Lung (tissue), 12 donors: ENCODE results near the gene DNAJB6. TPM values are rescaled to one million over a fixed set of nuclear protein-coding genes. Genes with fewer than 3 reads are reported as not detected.

ENCODE experiments used
- ATAC-seq: fragments of 200-7000 bp; cut with Tn5 transposase; one replicate; pipeline ENCODE4 v1.9.1; 2020; ENCODE audit warnings: moderate number of reproducible peaks; ENCODE audit not compliant: insufficient read depth, low FRiP score
- DNase-seq, 3 donors: peaks; one replicate each; pipeline ENCODE4 v3.0.0-alpha.2; 2013 to 2017
- H3K27ac ChIP-seq, 2 donors: one replicate each; pipeline ENCODE4 v1.5.1; 2013; ENCODE audit warnings: mild to moderate bottlenecking in 2 of 2, moderate library complexity in 2 of 2, control low read depth in 1 of 2, inconsistent platforms in 1 of 2, low read depth in 1 of 2, low read length in 1 of 2
- H3K27me3 ChIP-seq, 3 donors: one replicate each; pipeline ENCODE4 v1.5.1; 2013; ENCODE audit warnings: low read length in 2 of 3; ENCODE audit not compliant: control insufficient read depth in 3 of 3, insufficient read depth in 3 of 3
- H3K36me3 ChIP-seq, 4 donors: one replicate each; pipeline ENCODE4 v1.5.1; 2013; ENCODE audit warnings: low read length in 4 of 4, mild to moderate bottlenecking in 1 of 4, moderate library complexity in 1 of 4; ENCODE audit not compliant: control insufficient read depth in 4 of 4, insufficient read depth in 4 of 4
- H3K4me1 ChIP-seq, 5 donors: one replicate each; pipeline ENCODE4 v1.5.1; 2013; ENCODE audit warnings: low read length in 5 of 5, mild to moderate bottlenecking in 2 of 5, moderate library complexity in 1 of 5; ENCODE audit not compliant: control insufficient read depth in 5 of 5, insufficient read depth in 5 of 5
- H3K4me3 ChIP-seq: one replicate; pipeline ENCODE4 v1.5.1; 2013; ENCODE audit warnings: mild to moderate bottlenecking, control low read depth, moderate library complexity
- H3K9ac ChIP-seq, 2 donors: one replicate each; pipeline ENCODE4 v1.5.1; 2013; ENCODE audit warnings: low read length in 2 of 2, control low read depth in 1 of 2; ENCODE audit not compliant: insufficient read depth in 1 of 2
- H3K9me3 ChIP-seq, 4 donors: one replicate each; pipeline ENCODE4 v1.5.1; 2013; ENCODE audit warnings: low read length in 3 of 4, mild to moderate bottlenecking in 1 of 4, moderate library complexity in 1 of 4; ENCODE audit not compliant: control insufficient read depth in 4 of 4, insufficient read depth in 3 of 4
- CTCF ChIP-seq: IDR thresholded peaks from 2 replicates; pipeline ENCODE4 v1.5.1; 2012; ENCODE audit warnings: mild to moderate bottlenecking; ENCODE audit errors: control extremely low read depth, extremely low read depth
- WGBS, 2 donors: extraction: QIAGEN DNeasy Blood & Tissue Kit; methylation state at CpG; one replicate each; pipeline ENCODE4 v1.1.7; 2013; 5-methylcytosine and 5-hydroxymethylcytosine counted together
- polyA plus RNA-seq, 2 donors: library from polyadenylated mRNA; stranded (reverse); fragments of 200-250 nt; gene quantifications; one replicate each; pipeline ENCODE4 v1.2.1, GENCODE V29; 2013
- total RNA-seq, 2 donors: library from RNA; depleted of rRNA in 1 of 2; stranded (reverse); fragments of >200 nt in 1 of 2; gene quantifications; one replicate each; pipeline ENCODE4 v1.2.1, GENCODE V29; 2014 to 2021
- donor health status: control.
- donor health status: control.
- donor health status: Bipolar disorder and iron deficiency.
- donor health status: healthy.
- donor health status: DM: yes; HTN: yes; CAD: no.

Gene DNAJB6
- total and polyA plus RNA-seq, 4 donors = 58.1 to 117 (median 83.0) TPM

- Histone ChIP-seq H3K27me3 (peaks cover 0 to 3% (median 0%) of the 10 kb centered on the region in 3 donors), H3K36me3 (no peaks in the 10 kb centered on the region), H3K27ac (no peak overlapping the region), H3K4me3 (no peak overlapping the region), H3K9me3 (peaks cover 0 to 3% (median 0%) of the 10 kb centered on the region in 4 donors), H3K9ac (no peak overlapping the region), H3K4me1 (no peaks in the 10 kb centered on the region)
- DNase-seq = no peak
- TF ChIP-seq CTCF = no peak
- ATAC-seq = no peak
- 97 to 100% methylated on average over 6 of the region's 6 CpGs for WGBS, 2 donors
Observed at GRCh38 chr7:157439149-157439548, 102.3 kb downstream of the DNAJB6 start.

DNA sequence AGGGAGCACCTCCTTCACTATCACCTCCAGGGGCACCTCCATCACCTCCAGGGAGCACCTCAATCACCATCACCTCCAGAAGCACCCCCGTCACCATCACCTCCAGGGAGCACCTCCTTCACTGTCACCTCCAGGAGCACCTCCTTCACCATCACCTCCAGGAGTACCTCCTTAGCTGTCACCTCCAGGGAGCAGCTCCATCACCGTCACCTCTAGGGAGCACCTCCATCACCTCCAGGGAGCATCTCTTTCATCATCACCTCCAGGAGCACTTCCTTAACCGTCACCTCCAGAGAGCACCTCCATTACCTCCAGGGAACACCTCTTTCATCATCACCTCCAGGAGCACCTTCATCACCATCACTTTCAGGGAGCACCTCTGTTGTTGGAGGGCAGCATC is 103.0 kb downstream of the DNAJB6 start:
- Histone ChIP-seq H3K27me3 (peaks cover 0 to 3% (median 0%) of the 10 kb centered on the region in 3 donors), H3K9me3 (peaks cover 0 to 3% (median 0%) of the 10 kb centered on the region in 4 donors), H3K4me1 (no peaks in the 10 kb centered on the region), H3K9ac (no peak overlapping the region), H3K4me3 (no peak overlapping the region), H3K27ac (no peak overlapping the region), H3K36me3 (no peaks in the 10 kb centered on the region)
- TF ChIP-seq CTCF = no peak
- DNase-seq (no peak), ATAC-seq (no peak)
- 64 to 70% methylated on average over 3 of the region's 3 CpGs for WGBS, 2 donors

GRCh38 chr7:157440346-157441022 is 103.7 kb downstream of the DNAJB6 start:
- no peaks in the 10 kb centered on the region for H3K36me3 ChIP-seq
- H3K9ac ChIP-seq = no peak overlapping the region
- no peak overlapping the region for H3K4me3 ChIP-seq
- H3K4me1 ChIP-seq = no peaks in the 10 kb centered on the region
- DNase-seq = no peak
- peaks cover 0 to 3% (median 0%) of the 10 kb centered on the region in 4 donors for H3K9me3 ChIP-seq
- no peak for TF ChIP-seq CTCF
- no peak for ATAC-seq
- WGBS, 2 donors = 88 to 91% methylated on average over 22 of the region's 22 CpGs
- peaks cover 0 to 3% (median 0%) of the 10 kb centered on the region in 3 donors for H3K27me3 ChIP-seq
- no peak overlapping the region for H3K27ac ChIP-seq

- TF ChIP-seq CTCF = no peak
- Histone ChIP-seq H3K9ac (no peak overlapping the region), H3K4me3 (no peak overlapping the region), H3K27ac (no peak overlapping the region), H3K9me3 (peaks cover 0 to 3% (median 0%) of the 10 kb centered on the region in 4 donors), H3K4me1 (no peaks in the 10 kb centered on the region), H3K36me3 (no peaks in the 10 kb centered on the region), H3K27me3 (peaks cover 0 to 3% (median 0%) of the 10 kb centered on the region in 3 donors)
- DNase-seq (no peak), ATAC-seq (no peak)
- 94% methylated on average over 17 of the region's 17 CpGs for WGBS, 2 donors
Observed at GRCh38 chr7:157441023-157441399, 104.2 kb downstream of the DNAJB6 start.
